ENCODE results near the gene ADCY7.

ADCY7 gene

DNA sequence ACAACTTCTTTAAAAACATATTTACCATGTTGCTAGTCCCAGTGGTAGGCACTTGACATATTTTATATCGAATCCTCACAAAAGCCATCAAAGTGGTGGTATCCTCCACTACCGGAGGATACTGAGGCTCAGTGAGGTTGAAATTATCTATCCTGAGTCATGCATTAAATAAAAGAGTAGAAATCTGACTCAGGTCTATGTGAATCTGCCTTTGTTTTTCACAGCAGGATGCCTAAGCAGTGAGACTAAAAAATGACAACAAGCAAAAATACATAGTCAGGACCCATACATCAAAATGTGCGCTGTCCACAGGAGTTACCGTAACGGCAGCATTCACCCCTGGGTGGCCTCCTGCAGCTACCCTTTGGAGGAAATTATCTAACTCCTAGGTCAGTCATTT lies 84.8 kb downstream of the ADCY7 start:
- no peak for DNase-seq

GRCh38 chr16:50351952-50352351 lies 85.6 kb downstream of the ADCY7 start:
- no peak for DNase-seq

DNA sequence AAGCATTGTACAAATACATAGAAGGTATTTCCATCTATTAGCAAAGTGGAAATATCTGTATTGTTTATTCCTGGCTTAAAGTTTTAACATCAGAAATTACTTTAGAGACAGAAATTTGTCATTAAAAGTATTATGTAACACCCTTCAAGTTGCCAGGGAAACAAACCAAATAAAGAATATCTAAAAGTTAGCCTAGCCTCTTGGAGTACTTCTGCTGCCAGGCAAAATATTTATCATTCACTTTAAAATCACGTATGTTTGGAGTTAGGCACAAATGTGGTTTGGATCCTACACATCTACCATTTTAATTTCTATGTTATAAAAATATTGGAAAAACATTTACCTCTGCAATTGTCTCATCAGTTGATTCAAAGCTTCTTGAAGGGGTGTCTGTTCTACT lies 87.7 kb downstream of the ADCY7 start:
- DNase-seq: no peak

DNA sequence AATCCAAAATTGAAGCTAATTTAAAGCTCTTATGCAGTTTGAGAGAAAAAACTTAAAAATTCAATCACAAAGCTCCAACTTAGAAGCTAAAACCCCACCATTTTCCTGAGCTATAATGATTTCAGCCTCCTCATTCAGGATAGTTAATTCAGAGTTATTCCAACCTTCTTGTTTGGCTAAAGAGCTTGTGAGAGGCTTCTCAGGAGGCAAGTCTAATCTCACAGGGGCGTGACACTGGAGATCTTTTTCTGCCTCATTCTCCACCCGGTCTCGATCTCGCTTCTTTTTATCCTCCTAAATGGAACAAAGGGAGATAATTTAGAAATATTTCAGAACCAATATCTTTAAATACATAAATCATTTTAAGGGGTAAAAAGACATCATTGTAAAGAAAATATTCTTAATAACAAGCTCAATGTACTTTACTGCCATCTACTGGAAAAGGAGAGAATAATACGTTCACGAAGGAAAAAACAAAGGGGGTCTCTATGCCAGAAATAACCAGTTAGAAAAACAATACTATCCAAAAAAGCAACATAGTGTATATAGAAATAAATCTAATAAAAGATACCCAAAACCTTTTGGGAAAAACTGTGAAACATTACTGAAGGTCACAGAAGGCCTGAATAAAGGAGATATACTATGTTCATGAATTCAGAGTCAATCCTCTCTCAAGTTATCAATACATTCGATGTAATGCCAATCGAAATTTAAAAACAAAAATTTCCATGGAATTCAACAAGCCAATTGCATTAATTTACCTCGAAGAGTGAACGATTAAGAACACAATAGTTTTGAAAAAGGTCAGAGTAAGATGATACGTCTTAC lies 88.5 kb downstream of the ADCY7 start:
- no peak for DNase-seq

- no peak for DNase-seq
Observed at GRCh38 chr16:50359626-50360025, 93.3 kb downstream of the ADCY7 start.

- no peak for DNase-seq
Observed at GRCh38 chr16:50360033-50360778, 93.9 kb downstream of the ADCY7 start.

DNA sequence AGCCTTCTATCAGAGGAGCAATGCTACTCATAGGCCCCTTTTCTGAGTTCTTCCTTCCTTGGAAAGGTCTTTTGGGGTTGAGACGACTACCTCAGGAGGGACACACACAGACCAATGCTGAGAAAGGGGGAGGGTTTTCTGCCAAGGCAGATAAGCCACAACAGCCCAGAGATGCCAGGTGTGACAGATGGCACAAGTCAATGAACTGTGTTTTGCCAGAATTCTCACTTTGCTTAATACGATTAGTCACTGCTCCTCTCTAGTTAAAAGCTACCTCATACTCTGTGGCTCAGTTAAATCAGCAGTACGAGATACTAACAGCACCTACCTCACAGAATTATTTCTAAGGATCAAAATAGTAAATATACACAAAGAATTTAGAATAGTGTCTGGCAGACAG lies 94.4 kb downstream of the ADCY7 start:
- DNase-seq: no peak

DNA sequence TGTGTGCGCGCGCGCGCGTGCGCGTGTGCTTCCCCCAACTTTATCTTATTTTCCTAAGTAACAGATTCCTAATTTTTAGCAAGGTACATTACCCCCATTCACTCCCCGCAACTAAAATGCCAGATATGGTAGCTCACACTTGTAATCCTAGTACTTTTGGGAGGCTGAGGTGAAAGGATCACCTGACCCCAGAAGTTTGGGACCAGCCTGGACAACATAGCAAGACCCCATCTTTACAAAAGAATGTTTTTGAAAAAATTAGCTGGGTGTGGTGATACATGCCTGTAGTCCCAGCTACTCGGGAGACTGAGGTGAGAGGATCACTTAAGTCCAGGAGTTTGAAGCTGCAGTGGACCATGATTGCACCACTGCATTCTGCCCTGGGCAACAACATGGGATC lies 97.3 kb downstream of the ADCY7 start:
- no peak for DNase-seq

- no peak for DNase-seq
Observed at GRCh38 chr16:50365791-50366575, 99.6 kb downstream of the ADCY7 start.

Data from COR-L47 (cell line).